Measurements from ENCODE around the gene CWF19L2.
"Not testable (repeated sequence)": the region's sequence is repeated elsewhere in the genome, so short reads cannot be mapped to it uniquely, and the experiment has no call there.

Gene CWF19L2

GRCh38 chr11:107438148-107438547 is 19.5 kb downstream of the CWF19L2 start:
- DNase-seq (ENCODE audit: low read depth) = no peak

GRCh38 chr11:107430525-107430924 is 27.1 kb downstream of the CWF19L2 start:
- DNase-seq (ENCODE audit: low read depth) = no peak

GRCh38 chr11:107427569-107428180 is 29.9 kb downstream of the CWF19L2 start:
- no peak for DNase-seq (ENCODE audit: low read depth)

DNA sequence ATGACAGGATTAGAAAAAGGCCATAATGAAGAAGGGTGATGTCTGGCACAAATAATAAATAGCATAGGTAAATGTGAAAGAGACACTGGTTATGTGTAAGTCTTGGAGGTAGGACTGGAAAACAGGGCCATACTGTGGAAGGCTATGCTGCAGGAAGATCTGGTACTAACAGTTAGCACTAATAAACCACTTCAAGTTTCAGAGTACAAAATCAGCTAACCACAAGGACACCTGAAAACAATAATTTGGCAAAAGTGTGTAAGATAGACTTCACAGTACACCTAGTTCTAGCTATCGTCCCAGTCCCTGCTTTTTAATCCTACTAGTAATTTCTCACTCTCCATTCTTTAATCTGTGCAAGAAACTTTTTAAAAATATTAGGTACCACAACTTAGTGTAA is 44.3 kb downstream of the CWF19L2 start:
- no peak for DNase-seq (ENCODE audit: low read depth)

- no peak for DNase-seq (ENCODE audit: low read depth)
Measured at GRCh38 chr11:107408762-107409211, 48.8 kb downstream of the CWF19L2 start.

GRCh38 chr11:107405260-107405659 is 52.4 kb downstream of the CWF19L2 start:
- DNase-seq (ENCODE audit: low read depth) = no peak

DNA sequence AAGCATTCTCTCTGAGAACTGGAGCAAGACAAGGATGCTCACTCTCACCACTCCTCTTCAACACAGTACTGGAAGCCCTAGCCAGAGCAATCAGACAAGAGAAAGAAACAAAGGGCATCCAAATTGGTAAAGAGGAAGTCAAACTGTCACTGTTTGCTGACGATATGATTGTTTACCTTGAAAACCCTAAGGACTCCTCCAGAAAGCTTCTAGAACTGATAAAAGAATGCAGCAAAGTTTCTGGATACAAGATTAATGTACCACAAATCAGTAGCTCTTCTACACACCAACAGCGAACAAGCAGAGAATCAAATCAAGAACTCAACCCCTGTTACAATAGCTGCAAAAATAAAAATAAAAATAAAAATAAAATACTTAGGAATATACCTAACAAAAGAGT is 56.5 kb downstream of the CWF19L2 start:
- DNase-seq (ENCODE audit: low read depth) = not testable (repeated sequence)

GRCh38 chr11:107397357-107397756 is 60.3 kb downstream of the CWF19L2 start:
- DNase-seq (ENCODE audit: low read depth) = no peak

- no peak for DNase-seq (ENCODE audit: low read depth)
Measured at GRCh38 chr11:107392611-107393010, 65.0 kb downstream of the CWF19L2 start.

DNA sequence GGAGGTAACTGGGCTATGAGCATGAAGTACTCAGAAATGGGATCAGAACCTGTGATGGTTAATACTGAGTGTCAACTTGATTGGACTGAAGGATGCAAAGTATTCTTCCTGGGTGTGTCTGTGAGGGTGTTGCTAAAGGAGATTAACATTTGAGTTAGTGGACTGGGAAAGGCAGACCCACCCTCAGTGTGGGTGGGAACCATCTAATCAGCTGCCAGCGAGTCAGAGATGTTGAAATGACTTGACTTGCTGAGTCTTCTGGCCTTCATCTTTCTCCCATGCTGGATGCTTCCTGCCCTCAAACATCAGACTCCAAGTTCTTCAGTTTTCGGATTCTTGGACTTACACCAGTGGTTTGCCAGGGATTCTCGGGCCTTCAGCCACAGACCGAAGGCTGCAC is 66.9 kb downstream of the CWF19L2 start:
- DNase-seq (ENCODE audit: low read depth) = not testable (repeated sequence)

GRCh38 chr11:107387666-107388065 is 70.0 kb downstream of the CWF19L2 start:
- no peak for DNase-seq (ENCODE audit: low read depth)

- DNase-seq (ENCODE audit: low read depth) = no peak
Measured at GRCh38 chr11:107385361-107385981, 72.2 kb downstream of the CWF19L2 start.

DNA sequence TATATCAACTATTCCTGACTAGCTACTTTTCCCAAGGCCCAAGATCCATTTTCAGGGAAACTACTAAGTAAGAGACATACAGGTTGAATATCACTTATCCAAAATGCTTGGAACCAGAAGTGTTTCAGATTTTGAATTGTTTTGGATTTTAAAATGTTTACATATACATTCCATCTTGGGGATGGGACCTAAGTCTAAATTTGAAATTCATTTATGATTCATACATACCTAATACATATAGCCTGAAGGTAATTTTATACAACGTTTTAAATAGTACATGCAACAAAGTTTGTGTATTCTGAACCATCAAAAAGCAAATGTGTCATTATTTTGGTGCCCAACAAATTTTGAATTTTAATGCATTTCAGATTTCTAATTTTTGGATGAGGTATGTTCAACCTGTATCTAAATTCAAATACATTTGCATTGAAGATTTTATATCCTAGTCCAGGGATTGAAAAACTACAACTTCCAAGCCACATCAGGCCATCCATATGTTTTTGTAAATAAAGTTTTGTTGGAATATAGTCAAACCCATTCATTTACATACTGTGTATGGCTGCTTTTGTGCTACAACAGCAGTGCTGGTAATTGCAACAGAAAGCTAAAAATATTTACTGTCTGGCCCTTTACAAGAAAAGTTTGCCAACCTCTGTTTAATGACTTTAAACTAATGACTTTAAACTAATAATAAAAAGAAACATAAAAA is 73.3 kb downstream of the CWF19L2 start:
- no peak for DNase-seq (ENCODE audit: low read depth)

DNA sequence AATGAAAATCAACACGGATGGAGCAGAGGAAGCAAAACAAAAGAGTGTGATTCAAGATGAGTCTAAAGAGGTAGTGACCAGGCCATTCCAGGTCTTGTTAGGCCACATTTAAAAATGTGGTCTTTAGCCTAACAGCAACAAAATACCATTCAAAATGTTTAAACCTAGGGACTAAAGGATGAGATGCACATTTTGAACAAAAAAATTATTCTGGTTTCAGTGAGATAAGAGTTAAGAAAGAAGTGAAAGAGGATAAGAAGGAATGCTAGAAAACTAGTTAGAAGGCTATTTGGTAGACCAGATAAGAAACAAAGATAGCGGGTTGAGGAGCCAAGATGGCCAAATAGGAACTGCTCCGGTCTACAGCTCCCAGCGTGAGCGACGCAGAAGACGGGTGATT is 85.2 kb downstream of the CWF19L2 start:
- DNase-seq (ENCODE audit: low read depth) = no peak

DNA sequence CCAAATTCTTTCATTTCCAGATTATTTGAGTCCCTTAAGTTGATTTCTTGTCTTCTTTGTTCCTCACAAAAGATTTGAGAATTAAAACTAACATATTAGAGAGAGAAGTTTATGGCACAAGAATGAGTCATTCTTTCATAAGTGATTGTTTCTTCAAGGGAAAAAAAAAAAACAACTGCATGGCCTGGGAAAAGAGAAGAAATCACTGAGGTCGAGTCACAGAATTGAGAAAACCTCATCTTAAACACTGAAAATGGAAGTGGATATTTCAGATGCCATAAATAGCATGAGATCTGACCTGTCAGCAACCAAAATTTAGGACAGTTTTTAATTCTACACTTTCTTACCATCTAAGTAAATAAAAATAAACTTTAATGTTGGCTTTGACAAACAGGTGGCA is 87.2 kb downstream of the CWF19L2 start:
- no peak for DNase-seq (ENCODE audit: low read depth)

DNA sequence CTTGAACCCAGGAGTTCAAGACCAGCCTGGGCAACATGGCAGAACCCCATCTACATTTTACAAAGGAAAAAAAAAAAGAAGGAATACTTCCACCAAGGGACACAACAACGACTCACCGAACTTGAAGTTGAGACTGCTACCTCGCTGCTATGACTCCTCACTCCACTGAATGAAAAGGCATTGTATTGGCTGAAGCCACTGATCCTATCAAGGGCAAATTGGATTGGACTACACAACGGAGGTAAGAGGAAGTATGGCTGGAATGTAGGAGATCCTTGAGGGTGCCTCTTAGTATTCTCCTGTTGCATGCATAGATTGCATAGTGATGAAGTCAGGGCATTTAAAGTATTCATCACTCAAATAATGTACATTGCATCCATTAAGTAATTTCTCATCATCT is 97.9 kb downstream of the CWF19L2 start:
- no peak for DNase-seq (ENCODE audit: low read depth)

GRCh38 chr11:107357877-107358276 is 99.7 kb downstream of the CWF19L2 start:
- no peak for DNase-seq (ENCODE audit: low read depth)

- no peak for DNase-seq (ENCODE audit: low read depth)
Measured at GRCh38 chr11:107354780-107355179, 102.8 kb downstream of the CWF19L2 start.

DNA sequence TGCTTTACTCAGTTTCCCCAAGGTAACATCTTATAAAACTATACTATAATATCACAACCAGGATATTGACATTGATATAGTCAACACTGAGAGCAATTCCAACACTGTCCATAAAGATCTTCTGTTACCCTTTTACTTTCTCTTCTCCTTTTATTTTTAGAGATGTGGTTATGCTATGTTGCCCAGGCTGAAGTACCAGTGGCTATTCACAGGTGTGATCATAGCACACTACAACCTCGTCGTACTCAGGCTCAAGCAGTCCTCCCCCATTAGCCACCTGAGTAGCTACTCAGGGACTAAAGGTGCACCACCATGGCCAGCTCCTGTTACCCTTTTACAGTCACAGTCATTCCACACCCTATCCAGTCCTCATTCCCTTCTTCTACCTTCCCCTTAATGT is 119.7 kb downstream of the CWF19L2 start:
- DNase-seq (ENCODE audit: low read depth) = no peak

DNA sequence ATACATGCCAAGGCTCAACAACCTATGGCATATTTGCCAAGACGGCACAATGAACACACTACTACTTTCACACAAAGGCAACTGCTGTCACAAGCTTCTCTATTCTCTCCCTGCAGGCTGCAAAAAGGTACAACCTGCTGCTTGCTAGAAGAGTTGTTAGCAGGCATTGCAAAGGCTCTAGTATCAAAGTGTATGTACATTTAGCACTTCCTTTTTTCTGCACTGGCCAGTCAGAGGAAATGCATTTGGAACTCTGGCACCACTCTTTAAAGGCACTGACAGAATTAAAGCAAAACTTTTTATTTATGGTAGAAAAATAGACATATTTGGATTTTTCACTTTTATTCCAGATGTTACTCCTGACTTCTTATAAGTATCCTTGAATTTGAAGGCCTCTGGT is 125.9 kb downstream of the CWF19L2 start:
- no peak for DNase-seq (ENCODE audit: low read depth)

DNA sequence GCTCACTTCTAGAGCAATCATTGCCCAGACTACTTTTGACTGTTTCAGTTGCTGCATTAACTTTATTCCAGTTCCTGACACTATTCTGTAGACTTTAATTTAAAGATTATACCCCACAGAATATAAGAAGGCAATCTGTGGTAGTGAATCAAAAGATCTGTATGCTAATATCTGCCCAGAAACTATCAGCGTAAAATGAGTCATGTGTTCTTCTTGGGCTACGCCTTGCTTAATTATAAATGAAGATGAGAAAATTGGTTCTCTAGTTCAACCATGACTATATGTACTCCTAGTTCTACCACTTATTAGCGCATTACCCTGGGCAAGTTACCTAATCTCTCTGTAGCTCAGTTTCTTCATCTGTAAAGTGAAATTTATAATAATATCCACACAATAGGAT is 128.5 kb downstream of the CWF19L2 start:
- no peak for DNase-seq (ENCODE audit: low read depth)

- no peak for DNase-seq (ENCODE audit: low read depth)
Measured at GRCh38 chr11:107316426-107316825, 141.2 kb downstream of the CWF19L2 start.

DNA sequence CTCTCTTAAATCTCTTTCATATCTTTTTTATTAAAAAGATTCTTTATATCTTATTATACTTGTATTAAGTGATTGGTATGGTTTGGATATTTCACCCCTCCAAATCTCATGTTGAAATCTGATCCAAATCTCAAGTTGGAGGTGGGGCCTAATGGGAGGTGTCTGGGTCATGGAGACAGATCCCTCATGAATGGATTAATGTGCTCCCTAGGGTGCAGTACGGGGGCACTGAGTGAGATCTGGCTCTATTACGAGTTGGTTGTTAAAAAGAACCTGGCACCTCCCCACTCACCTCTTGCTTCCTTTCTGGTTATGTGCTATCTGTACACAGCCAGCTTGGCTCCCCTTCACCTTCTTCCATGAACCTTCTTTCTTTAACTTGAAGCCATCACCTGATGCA is 149.6 kb downstream of the CWF19L2 start:
- no peak for DNase-seq (ENCODE audit: low read depth)
